ENCODE data around the gene NKD2.

The NKD2 gene

DNA sequence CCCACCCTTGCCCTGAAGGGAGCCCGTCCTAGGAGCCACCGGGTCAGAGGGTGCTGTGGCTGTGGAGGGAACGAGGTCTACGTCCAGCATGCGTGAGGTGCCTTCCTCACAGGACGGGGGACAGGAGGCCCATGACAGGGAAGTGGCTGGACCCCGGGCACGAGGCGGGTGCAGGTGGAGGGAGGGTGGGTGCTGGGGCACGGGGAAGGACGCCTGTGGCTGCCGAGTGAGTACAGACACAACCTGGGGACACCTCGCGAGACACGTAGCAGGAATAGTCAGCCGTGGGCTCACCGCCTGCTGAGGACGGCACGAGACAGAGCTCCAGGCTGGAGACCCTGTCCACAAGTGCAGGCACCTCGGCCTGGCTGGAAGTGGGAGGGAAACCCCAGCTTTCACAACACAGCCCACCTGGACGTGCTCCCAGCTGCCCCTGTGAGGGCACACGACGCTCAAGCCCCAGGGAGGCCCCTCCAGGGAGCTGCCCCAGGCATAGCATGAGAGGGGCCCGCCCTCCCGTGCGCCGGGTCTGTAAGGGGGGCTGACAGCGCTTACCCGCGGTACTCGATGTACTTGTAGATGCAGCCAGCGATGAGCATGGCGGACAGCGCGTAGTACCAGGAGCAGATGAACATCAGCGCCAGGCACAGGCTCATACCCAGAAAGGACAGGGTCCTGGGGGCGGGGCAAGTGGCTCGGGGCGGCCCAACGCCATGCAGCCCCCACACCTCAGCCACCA is 66.4 kb downstream of the NKD2 start:
- DNase-seq (ENCODE audit: low spot score): no peak

DNA sequence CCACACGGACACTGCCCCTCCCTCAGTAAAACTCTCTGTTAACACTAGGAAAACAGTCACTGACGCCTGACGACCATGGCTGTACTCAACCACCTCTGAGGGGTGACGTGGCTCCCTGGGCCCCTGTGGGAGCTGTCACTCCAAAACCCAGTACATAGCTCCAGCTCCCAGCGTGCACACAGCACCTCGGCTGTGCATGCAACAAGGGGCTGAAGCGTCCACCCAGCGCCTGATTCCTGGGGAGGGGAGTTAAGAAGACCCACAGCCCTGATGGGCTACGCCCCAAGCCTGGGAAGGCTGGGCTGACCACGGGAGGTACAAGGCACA is 66.9 kb downstream of the NKD2 start:
- TF ChIP-seq, protein P1, sequence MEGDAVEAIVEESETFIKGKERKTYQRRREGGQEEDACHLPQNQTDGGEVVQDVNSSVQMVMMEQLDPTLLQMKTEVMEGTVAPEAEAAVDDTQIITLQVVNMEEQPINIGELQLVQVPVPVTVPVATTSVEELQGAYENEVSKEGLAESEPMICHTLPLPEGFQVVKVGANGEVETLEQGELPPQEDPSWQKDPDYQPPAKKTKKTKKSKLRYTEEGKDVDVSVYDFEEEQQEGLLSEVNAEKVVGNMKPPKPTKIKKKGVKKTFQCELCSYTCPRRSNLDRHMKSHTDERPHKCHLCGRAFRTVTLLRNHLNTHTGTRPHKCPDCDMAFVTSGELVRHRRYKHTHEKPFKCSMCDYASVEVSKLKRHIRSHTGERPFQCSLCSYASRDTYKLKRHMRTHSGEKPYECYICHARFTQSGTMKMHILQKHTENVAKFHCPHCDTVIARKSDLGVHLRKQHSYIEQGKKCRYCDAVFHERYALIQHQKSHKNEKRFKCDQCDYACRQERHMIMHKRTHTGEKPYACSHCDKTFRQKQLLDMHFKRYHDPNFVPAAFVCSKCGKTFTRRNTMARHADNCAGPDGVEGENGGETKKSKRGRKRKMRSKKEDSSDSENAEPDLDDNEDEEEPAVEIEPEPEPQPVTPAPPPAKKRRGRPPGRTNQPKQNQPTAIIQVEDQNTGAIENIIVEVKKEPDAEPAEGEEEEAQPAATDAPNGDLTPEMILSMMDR (IDR thresholded peaks at IDR 0.05; ENCODE audit: extremely low read depth, missing control alignments): no peak
- DNase-seq (ENCODE audit: low spot score): no peak

More for the DNA sequence above, 66.4 kb downstream of the NKD2 start:
- TF ChIP-seq, protein P1 (IDR thresholded peaks at IDR 0.05; ENCODE audit: extremely low read depth, missing control alignments): no peak

GRCh38 chr5:1075931-1076330 is 67.3 kb downstream of the NKD2 start:
- no peak for DNase-seq (ENCODE audit: low spot score)
- TF ChIP-seq, protein P1 (IDR thresholded peaks at IDR 0.05; ENCODE audit: extremely low read depth, missing control alignments): no peak

GRCh38 chr5:1076406-1076805 is 67.8 kb downstream of the NKD2 start:
- TF ChIP-seq, protein P1 (IDR thresholded peaks at IDR 0.05; ENCODE audit: extremely low read depth, missing control alignments): no peak

DNA sequence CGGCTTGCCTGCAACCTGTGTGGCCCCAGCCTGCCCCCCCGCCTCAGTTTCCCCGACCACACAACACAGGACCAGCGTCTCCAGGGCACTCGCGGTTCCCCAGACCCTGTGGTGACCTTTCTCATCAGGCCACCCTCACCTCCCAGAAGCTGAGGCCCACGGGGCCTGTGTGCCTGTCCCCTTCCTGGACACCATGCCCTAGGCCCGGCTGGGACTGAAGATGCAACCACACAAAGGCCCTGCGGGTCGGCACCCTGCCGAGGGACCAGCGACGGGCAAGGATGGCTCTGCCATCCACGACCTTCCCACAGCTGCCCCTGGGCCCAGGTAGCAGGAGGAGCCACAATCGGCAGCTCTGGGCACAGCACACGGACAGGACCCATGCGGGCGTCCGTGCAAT is 68.4 kb downstream of the NKD2 start:
- DNase-seq (ENCODE audit: low spot score): no peak
- TF ChIP-seq, protein P1 (IDR thresholded peaks at IDR 0.05; ENCODE audit: extremely low read depth, missing control alignments): no peak

More at GRCh38 chr5:1076406-1076805, 67.8 kb downstream of the NKD2 start:
- no peak for DNase-seq (ENCODE audit: low spot score)

DNA sequence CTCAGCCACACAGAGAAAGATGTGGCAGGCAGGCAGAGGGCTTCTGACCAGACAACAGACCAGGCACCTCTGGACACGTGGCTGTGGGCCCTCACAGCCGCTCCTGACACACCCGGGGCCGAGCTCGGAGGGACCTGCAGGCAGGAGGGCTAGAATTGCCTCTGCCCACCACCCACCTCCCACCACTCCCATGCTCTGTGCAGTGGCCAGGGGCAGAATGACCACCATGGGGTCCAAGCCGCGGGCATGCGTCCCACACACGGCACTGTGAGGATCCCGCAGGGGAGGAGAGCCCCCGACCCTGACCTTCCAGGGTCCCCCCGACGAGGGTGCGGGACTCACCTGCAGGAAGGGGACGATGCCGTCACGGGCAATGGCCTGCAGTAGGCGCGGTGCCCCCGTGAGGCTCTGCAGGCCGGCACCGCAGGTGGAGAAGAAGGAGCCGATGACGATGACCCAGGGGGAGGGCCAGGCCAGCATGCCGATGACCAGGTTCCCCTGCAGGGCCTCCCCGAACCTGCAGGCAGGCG is 69.0 kb downstream of the NKD2 start:
- TF ChIP-seq, protein P1 (IDR thresholded peaks at IDR 0.05; ENCODE audit: extremely low read depth, missing control alignments): no peak
- no peak for DNase-seq (ENCODE audit: low spot score)

GRCh38 chr5:1078206-1078605 is 69.6 kb downstream of the NKD2 start:
- TF ChIP-seq, protein P1 (IDR thresholded peaks at IDR 0.05; ENCODE audit: extremely low read depth, missing control alignments): no peak

More at GRCh38 chr5:1078206-1078605, 69.6 kb downstream of the NKD2 start:
- no peak for DNase-seq (ENCODE audit: low spot score)
